ENCODE results near the gene PCNT. TPM values are rescaled to one million over a fixed set of nuclear protein-coding genes. Genes with fewer than 3 reads are reported as not detected.

PCNT gene
- total and polyA plus RNA-seq, 2 of the 4 experiments (the other 2 are of a cell fraction): 10.0 to 19.4 TPM

DNA sequence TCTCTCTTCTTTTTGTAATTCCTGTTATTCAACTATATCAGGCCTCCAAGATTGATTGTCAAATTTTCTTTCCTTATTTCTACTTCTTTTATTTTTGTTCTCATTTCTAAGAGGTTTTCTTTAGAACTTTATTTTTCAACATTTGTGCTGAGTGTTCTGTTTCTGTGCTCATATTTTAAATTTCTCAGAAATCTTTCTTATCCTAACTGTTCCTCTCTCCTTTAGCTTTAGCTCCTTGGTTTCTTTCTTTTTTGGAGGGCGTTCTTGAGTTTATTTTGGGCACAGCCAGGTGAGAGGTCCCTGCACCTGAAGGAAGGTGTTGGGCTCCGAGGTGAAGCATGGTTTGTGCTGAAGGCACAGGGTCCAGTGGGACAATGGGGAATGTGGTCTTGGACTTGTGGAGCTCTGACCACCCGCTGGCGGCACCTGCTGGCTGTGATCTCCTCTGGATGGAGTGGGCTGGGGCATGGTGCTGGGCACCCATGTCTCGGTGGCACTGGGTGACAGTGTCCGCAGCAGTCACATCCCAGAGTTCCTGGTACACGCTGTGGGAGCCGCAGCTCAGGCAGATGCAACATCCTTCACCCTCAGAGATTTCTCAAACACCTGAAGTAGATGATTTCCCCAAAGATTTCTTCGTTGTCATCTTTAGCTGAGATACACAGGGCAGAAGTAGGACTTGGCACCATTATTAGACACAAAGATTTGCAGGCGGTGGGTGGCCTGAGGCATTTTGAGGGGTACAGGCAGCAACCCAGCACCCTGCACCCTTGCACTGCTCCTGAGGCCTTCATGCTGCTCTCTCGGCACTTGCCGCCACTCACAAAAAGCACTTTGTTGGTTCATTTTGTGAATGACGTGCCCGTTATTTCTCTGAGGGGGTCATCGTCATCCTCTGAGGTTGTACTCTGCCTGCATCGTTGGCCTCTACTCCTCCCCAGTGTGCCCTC lies 96.6 kb downstream of the PCNT start (continued):
- no peak for TF ChIP-seq NFE2L2 (IDR thresholded peaks at IDR 0.05; ENCODE audit: low read depth, low read length)

DNA sequence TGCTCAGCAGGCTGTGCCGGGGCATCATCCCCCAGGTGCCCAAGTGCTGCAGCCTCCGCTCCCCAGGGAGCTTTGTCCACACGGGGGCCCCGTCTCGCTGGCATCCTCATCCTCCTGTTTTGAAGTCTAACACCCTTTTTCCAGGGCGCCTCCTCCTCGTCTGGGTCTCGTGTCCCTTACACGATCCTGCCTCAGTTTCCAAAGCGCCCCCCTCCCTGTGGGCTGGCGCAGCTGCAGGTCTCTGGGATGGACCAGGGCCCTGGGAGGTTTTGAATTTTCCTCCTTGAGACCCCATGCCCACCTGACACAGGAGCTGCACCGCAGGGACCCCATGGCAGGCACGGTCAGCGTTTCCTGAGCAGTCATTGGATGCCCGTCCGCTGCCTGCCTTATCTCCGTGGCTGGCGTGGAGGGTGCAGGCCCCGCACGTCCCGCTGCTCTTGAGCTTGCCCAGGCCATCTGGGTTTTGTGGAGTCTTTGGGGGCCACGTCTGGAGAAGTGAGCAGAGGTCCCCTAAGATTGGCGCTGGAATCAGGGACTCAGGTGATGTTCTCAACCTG lies 97.3 kb downstream of the PCNT start:
- intact Hi-C loops (cut with micrococcal nuclease): no loop called here
- TF ChIP-seq ELK1 (IDR thresholded peaks at IDR 0.05; ENCODE audit: borderline replicate concordance, low read depth, low read length) (no peak), MXI1 (IDR thresholded peaks at IDR 0.05; ENCODE audit: borderline replicate concordance, low read depth, low read length) (no peak), NFE2L2 (IDR thresholded peaks at IDR 0.05; ENCODE audit: low read depth, low read length) (no peak), FOS (IDR thresholded peaks at IDR 0.05; ENCODE audit: low read depth, low read length) (no peak), MAFK (IDR thresholded peaks at IDR 0.05; ENCODE audit: low read depth, low read length) (no peak), SMC3 (IDR thresholded peaks at IDR 0.05; ENCODE audit: low read depth, low read length) (no peak), CEBPB (IDR thresholded peaks at IDR 0.05; ENCODE audit: low read depth, low read length) (no peak), MAZ (IDR thresholded peaks at IDR 0.05; ENCODE audit: borderline replicate concordance, low read depth, low read length) (no peak), RFX5 (IDR thresholded peaks at IDR 0.05; ENCODE audit: low read depth, low read length) (no peak)
- TF ChIP-seq, protein P1, sequence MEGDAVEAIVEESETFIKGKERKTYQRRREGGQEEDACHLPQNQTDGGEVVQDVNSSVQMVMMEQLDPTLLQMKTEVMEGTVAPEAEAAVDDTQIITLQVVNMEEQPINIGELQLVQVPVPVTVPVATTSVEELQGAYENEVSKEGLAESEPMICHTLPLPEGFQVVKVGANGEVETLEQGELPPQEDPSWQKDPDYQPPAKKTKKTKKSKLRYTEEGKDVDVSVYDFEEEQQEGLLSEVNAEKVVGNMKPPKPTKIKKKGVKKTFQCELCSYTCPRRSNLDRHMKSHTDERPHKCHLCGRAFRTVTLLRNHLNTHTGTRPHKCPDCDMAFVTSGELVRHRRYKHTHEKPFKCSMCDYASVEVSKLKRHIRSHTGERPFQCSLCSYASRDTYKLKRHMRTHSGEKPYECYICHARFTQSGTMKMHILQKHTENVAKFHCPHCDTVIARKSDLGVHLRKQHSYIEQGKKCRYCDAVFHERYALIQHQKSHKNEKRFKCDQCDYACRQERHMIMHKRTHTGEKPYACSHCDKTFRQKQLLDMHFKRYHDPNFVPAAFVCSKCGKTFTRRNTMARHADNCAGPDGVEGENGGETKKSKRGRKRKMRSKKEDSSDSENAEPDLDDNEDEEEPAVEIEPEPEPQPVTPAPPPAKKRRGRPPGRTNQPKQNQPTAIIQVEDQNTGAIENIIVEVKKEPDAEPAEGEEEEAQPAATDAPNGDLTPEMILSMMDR (conservative IDR thresholded peaks at IDR 0.05; ENCODE audit: low read depth, low read length): no peak
- TF ChIP-seq, protein P2, sequence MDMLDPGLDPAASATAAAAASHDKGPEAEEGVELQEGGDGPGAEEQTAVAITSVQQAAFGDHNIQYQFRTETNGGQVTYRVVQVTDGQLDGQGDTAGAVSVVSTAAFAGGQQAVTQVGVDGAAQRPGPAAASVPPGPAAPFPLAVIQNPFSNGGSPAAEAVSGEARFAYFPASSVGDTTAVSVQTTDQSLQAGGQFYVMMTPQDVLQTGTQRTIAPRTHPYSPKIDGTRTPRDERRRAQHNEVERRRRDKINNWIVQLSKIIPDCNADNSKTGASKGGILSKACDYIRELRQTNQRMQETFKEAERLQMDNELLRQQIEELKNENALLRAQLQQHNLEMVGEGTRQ (IDR thresholded peaks at IDR 0.05; ENCODE audit: low read depth, low read length): no peak

More for the DNA sequence above, 97.3 kb downstream of the PCNT start:
- DNase-seq (no peak), ATAC-seq (ENCODE audit: low read depth) (no peak; the same call in 1 of the 2 replicates)
- H2BK120ac ChIP-seq (ENCODE audit: low read depth, low read length): no peak overlapping the region
- no peaks in the 10 kb centered on the region for H3K4me1 ChIP-seq (ENCODE audit: control insufficient read depth, insufficient read depth, low read length)
- in situ Hi-C loops (cut with MboI; ENCODE audit: low sequenced_read_pairs): no loop called here
- H3K18ac ChIP-seq (ENCODE audit: low read depth, low read length): no peak overlapping the region
- H3K27me3 ChIP-seq (ENCODE audit: control insufficient read depth, insufficient read depth, low read length): no peaks in the 10 kb centered on the region
- no peaks in the 10 kb centered on the region for H3K79me1 ChIP-seq (ENCODE audit: low read depth in 1 of 2, low read length in 2 of 2)
- BruUV-seq (replicated peaks): no TSS peak
- H4K20me1 ChIP-seq (ENCODE audit: insufficient read depth, low read length): no peaks in the 10 kb centered on the region
- 97% methylated on average over 10 of the region's 23 CpGs; no CpG with 5 or more reads in 1 of the 2 experiments for WGBS, 2 experiments (ENCODE audit: extremely low coverage in 2 of 2, insufficient read length in 1 of 2)
- ChIA-PET POLR2A (ENCODE audit: unreplicated experiment) (no interaction called here), CTCF (no interaction called here)
- H3K4me2 ChIP-seq (ENCODE audit: low read depth, low read length): no peak overlapping the region
- H3K4ac ChIP-seq (ENCODE audit: low read depth, low read length): no peak overlapping the region
- H2AK5ac ChIP-seq (ENCODE audit: low read depth, low read length): no peak overlapping the region
- H3K4me3 ChIP-seq (ENCODE audit: insufficient read depth, low read depth, low read length): no peak overlapping the region
- H3K9me1 ChIP-seq (ENCODE audit: insufficient read depth, low read length): no peaks in the 10 kb centered on the region
- no peak overlapping the region for H2BK20ac ChIP-seq (ENCODE audit: low read depth, low read length)
- H2BK15ac ChIP-seq (ENCODE audit: low read depth, low read length): no peak overlapping the region
- H2AFZ ChIP-seq (replicated peaks; ENCODE audit: low read length, poor library complexity): no peak overlapping the region
- no peak overlapping the region for H3K14ac ChIP-seq (replicated peaks; ENCODE audit: low read depth, low read length)
- peak overlapping the region; percentile 38 for H2AK9ac ChIP-seq (replicated peaks; ENCODE audit: low read depth, low read length, poor library complexity)
- dilution Hi-C loops (cut with HindIII; ENCODE audit: low sequenced_read_pairs, unreplicated experiment): no loop called here
- H3K27ac ChIP-seq (ENCODE audit: insufficient read depth, low read length): no peak overlapping the region
- no peak overlapping the region for H3K23ac ChIP-seq (ENCODE audit: low read depth, low read length)
- H4K5ac ChIP-seq (ENCODE audit: low read depth, low read length): no peak overlapping the region
- H3K9me3 ChIP-seq (ENCODE audit: control insufficient read depth, insufficient read depth, low read length): no peaks in the 10 kb centered on the region
- H4K91ac ChIP-seq (ENCODE audit: insufficient read depth, low read depth, low read length): no peak overlapping the region
- H2BK5ac ChIP-seq (ENCODE audit: low read depth, low read length, poor library complexity, severe bottlenecking): no peak overlapping the region
- no peak overlapping the region for H3K9ac ChIP-seq (ENCODE audit: low read depth, low read length)
- H4K8ac ChIP-seq (ENCODE audit: low read depth in 2 of 2, low read length in 2 of 2): no peak overlapping the region
- no peak overlapping the region for H3K56ac ChIP-seq (ENCODE audit: extremely low read depth, insufficient read depth, low read length)
- peaks cover 34% of the 10 kb centered on the region for H3K36me3 ChIP-seq (ENCODE audit: control insufficient read depth, insufficient read depth, low read length)
